ENCODE data around the gene MYL6. TPM values are rescaled to one million over a fixed set of nuclear protein-coding genes. Genes with fewer than 3 reads are reported as not detected.

The MYL6 gene
- total RNA-seq, 2 donors from 2014 or later: 1,641 to 1,922 TPM

- TF ChIP-seq CTCF (IDR thresholded peaks at IDR 0.05): no peak
- Histone ChIP-seq H3K4me3 (peak overlapping the region; percentile 90), H3K4me1 (peaks cover 14% of the 10 kb centered on the region), H3K36me3 (no peaks in the 10 kb centered on the region), H3K9ac (ENCODE audit: low read depth in 2 of 2, low read length in 2 of 2) (peak overlapping the region; percentile 38 to 100), H3K27me3 (no peaks in the 10 kb centered on the region), H3K27ac (peak overlapping the region; percentile 81), H3K9me3 (no peaks in the 10 kb centered on the region)
- intact Hi-C loops (cut with DNase I): loop anchor here (5.0 kb wide), 1 partner anchor 35 kb away; no protein-coding TSS in a partner anchor
- no peak for DNase-seq
Observed at GRCh38 chr12:56127485-56127887, 30.7 kb upstream of the MYL6 start.

DNA sequence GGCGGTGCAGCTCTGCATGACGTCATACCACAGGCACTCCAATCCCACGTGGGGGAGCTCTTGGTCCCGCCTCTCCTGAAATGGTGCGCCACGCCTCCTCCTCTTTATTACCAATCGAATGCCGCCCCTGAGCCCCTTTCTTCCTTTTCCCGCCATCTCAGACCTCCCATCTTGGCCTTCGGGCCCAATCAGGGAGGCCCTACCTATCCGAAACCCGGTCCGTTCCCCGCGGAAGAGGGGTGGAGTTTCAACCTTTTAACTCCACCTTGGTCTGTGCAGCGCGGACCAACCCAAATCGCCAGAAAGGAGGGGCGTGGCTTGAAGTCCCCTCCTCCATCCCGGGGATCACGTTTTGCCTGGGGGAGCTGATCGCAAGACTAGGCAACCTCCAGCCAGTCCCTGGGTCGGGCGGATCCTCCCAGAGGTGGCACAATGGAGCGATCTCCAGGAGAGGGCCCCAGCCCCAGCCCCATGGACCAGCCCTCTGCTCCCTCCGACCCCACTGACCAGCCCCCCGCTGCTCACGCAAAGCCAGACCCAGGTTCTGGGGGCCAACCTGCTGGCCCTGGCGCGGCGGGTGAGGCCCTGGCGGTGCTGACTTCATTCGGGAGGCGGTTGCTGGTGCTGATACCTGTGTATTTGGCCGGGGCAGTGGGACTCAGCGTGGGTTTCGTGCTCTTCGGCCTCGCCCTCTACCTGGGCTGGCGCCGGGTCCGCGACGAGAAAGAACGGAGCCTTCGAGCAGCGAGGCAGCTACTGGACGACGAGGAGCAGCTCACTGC, 30.1 kb upstream of the MYL6 start, which contains the start of gene ESYT1:
TSS of gene ESYT1 (plus strand) at position 380 of the 782 bp plus-strand sequence. CDS start at position 433, 53 bp downstream.
- peaks cover 14% of the 10 kb centered on the region for H3K4me1 ChIP-seq
- intact Hi-C loops (cut with DNase I): loop anchor here (5.0 kb wide), 1 partner anchor 34 kb away; no protein-coding TSS in a partner anchor
- H3K36me3 ChIP-seq: no peaks in the 10 kb centered on the region
- peak within 1 kb of the TSS; percentile 81 for H3K27ac ChIP-seq
- DNase-seq: peak; percentile 99
- H3K9me3 ChIP-seq: no peaks in the 10 kb centered on the region
- H3K27me3 ChIP-seq: no peaks in the 10 kb centered on the region
- no peak for TF ChIP-seq CTCF (IDR thresholded peaks at IDR 0.05)
- H3K4me3 ChIP-seq: peak within 1 kb of the TSS; percentile 90
- peak within 1 kb of the TSS; percentile 95 to 100 for H3K9ac ChIP-seq (ENCODE audit: low read depth in 2 of 2, low read length in 2 of 2)

DNA sequence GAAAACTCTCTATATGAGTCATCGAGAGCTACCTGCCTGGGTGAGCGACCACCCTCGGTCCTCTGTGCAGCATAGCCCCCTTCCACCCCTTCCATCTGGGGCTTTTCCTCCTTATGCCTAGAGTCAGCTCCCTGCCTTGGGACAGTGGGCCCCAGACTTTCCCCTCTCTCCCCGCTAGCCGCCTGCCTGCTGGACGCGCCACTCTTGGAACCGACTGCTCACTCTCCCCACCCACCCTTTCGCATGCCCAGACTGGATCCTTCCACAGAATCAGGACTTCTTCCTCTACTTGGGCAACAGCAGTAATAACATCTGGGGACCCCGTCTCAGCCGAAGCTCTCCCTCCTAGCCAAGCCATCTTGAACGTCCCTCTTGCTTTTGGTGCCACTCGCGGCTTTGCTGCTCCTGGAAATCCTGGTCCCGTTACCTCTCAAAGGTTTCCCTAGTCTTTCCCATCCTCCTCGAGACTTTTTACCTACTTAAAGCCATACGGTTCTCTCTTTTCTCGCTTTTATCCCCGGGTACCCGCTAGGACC, 29.4 kb upstream of the MYL6 start:
- peak overlapping the region; percentile 90 for H3K4me3 ChIP-seq
- no peaks in the 10 kb centered on the region for H3K27me3 ChIP-seq
- no peaks in the 10 kb centered on the region for H3K9me3 ChIP-seq
- H3K36me3 ChIP-seq: no peaks in the 10 kb centered on the region
- peaks cover 14% of the 10 kb centered on the region for H3K4me1 ChIP-seq
- H3K27ac ChIP-seq: peak overlapping the region; percentile 77
- no peak for TF ChIP-seq CTCF (IDR thresholded peaks at IDR 0.05)
- intact Hi-C loops (cut with DNase I): loop anchor here (5.0 kb wide), 1 partner anchor 34 kb away; no protein-coding TSS in a partner anchor
- peak; percentile 44 for DNase-seq
- peak overlapping the region; percentile 95 to 100 for H3K9ac ChIP-seq (ENCODE audit: low read depth in 2 of 2, low read length in 2 of 2)

DNA sequence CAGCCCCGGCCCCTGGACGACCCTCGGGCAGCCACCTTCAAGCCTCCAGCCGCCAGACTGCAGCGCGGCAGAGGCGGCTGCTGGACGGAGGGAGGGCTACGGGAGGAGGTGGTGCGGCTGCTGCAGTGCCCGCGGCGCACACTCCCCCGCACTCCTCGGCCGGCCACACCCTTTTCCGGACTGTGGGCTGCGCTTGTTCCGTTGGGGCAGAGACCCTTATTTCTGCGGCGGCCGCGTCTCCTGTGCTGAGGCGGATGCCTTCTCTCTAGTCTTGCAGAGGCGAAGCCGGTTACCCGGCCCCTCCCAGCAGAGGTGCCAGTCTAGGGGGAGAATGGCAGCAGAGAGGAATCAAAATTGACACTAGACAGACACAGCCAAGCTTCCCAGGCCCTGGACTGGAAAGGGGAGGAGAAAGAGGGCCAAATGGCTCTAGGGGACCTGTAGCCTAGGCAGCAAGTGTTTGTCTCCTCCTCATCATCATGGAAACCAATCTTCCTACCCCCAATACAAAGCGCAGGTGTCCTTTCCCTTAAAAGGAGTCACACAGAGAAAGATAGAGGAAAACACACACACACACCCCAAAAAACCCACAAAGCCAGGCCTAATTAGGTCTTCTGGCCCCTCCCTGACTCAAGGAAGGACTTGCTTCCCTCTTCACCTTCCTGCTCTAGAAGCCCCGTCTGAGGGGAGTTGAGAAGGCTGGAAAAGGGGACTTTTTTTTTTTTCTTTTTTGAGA, 28.8 kb upstream of the MYL6 start:
- H3K4me1 ChIP-seq: peaks cover 14% of the 10 kb centered on the region
- H3K36me3 ChIP-seq: peaks cover 5% of the 10 kb centered on the region
- no peaks in the 10 kb centered on the region for H3K27me3 ChIP-seq
- peak; percentile 74 for DNase-seq
- intact Hi-C loops (cut with DNase I): loop anchor here (5.0 kb wide), 1 partner anchor 33 kb away; no protein-coding TSS in a partner anchor
- H3K4me3 ChIP-seq: peak overlapping the region; percentile 90
- no peak for TF ChIP-seq CTCF (IDR thresholded peaks at IDR 0.05)
- peak overlapping the region; percentile 95 to 100 for H3K9ac ChIP-seq (ENCODE audit: low read depth in 2 of 2, low read length in 2 of 2)
- H3K9me3 ChIP-seq: no peaks in the 10 kb centered on the region
- peak overlapping the region; percentile 77 for H3K27ac ChIP-seq

DNA sequence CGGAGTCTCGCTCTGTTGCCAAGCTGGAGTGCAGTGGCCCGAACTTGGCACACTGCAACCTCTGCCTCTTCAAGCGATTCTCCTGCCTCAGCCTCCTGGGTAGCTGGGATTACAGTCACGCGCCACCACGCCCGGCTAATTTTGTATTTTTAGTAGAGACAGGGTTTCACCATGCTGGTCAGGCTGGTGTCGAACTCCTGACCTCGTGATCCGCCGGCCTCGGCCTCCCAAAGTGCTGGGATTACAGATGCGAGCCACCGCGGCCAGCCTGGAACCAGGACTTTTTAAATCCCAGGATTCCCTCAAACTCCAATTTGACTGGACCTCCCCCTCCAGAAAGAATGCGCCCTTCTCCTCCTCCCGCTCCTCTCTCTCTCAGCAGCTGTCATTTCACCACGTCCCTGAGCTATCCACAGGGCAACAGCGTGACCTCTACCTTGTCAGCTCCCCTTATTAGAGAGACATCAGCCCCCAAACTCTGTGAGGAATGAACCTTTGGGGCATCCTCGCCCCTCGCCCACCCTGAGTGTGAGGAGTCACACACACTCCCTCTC, 28.1 kb upstream of the MYL6 start:
- no peak for TF ChIP-seq CTCF (IDR thresholded peaks at IDR 0.05)
- peak overlapping the region; percentile 77 for H3K27ac ChIP-seq
- intact Hi-C loops (cut with DNase I): loop anchor here (5.0 kb wide), 1 partner anchor 32 kb away; no protein-coding TSS in a partner anchor

More for the DNA sequence above, 28.1 kb upstream of the MYL6 start:
- H3K9me3 ChIP-seq: no peaks in the 10 kb centered on the region
- H3K36me3 ChIP-seq: peaks cover 5% of the 10 kb centered on the region
- no peaks in the 10 kb centered on the region for H3K27me3 ChIP-seq
- no peak for DNase-seq
- H3K4me3 ChIP-seq: no peak overlapping the region
- H3K4me1 ChIP-seq: peaks cover 14% of the 10 kb centered on the region
- peak overlapping the region in 1 of 2 donors; percentile 100 for H3K9ac ChIP-seq (ENCODE audit: low read depth in 2 of 2, low read length in 2 of 2)

All from colonic mucosa (tissue), 4 donors.